Measurements from ENCODE around the gene KISS1R.

The KISS1R gene

GRCh38 chr19:900302-901111 is 16.6 kb upstream of the KISS1R start:
- DNase-seq = no peak

- DNase-seq = no peak
Measured at GRCh38 chr19:901216-902092, 15.7 kb upstream of the KISS1R start.

- no peak for DNase-seq
Measured at GRCh38 chr19:902093-902370, 15.1 kb upstream of the KISS1R start.

GRCh38 chr19:902446-903226 is 14.5 kb upstream of the KISS1R start:
- DNase-seq = no peak

- no peak for DNase-seq
Measured at GRCh38 chr19:903266-903797, 13.8 kb upstream of the KISS1R start.

- no peak for DNase-seq
Measured at GRCh38 chr19:904545-904944, 12.6 kb upstream of the KISS1R start.

GRCh38 chr19:906480-906879 is 10.7 kb upstream of the KISS1R start:
- no peak for DNase-seq

- DNase-seq = no peak
Measured at GRCh38 chr19:907183-907853, 9.8 kb upstream of the KISS1R start.

DNA sequence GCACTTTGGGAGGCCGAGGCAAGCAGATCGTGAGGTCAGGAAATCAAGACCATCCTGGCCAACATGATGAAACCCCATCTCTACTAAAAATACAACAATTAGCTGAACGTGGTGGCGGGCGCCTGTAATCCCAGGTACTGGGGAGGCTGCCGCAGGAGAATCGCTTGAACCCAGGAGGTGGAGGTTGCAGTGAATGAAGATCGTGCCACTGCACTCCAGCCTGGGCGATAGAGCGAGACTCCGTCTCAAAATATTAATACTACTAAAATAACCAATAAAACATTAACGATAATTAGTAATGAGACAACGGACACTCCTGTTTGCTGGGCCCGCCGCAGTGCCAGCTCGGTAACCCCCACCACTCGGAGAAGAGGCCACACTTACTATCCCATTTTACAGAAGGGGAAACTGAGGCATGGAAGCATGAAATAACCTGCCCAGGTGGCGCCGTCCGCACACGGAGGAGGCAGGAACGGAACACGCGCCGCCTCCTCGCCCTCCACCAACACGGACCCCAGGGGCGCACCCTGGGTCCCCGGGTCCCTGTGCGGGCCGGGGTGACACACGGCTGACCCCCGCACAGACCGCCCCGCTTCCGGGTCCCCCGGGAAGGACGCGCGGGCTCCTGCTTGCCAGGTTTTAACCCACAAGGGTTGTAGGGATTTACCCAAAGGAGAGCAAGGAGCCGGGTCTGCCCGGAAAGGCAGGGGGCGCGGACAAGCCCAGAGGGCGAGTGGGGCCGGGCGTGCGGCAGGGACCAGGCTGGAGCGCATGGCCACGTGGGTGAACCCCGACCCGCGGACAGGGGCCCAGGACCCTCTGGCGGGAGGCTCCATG is 5.7 kb upstream of the KISS1R start:
- DNase-seq = no peak

- no peak for DNase-seq
Measured at GRCh38 chr19:912181-913079, 4.7 kb upstream of the KISS1R start.

GRCh38 chr19:913080-913748 is 3.9 kb upstream of the KISS1R start, which contains the start of gene R3HDM4:
TSS of gene R3HDM4 (minus strand) at chr19:913219. CDS start at chr19:913157, 62 bp downstream.
- DNase-seq = peak; percentile 93

- no peak for DNase-seq
Measured at GRCh38 chr19:916645-917322, 349 bp upstream of the KISS1R start.

DNA sequence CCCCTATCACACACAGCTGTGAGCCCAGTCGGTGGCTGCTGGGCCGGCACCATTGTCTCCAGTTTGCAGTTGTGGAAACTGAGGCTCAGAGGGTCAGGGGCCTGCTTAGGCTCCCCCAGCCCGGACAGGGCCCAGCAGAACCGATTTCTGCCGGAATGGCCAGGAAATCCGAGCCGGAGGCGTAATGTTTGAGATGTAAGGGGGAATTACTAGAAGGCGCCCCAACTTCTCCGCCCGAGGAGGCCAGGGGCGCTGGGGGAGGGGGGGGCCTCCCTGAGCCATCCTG is 962 bp downstream of the KISS1R start:
- DNase-seq = no peak

GRCh38 chr19:918481-919198 is 1.5 kb downstream of the KISS1R start:
- DNase-seq = no peak

- DNase-seq = peak; percentile 74
Measured at GRCh38 chr19:919199-920050, 2.3 kb downstream of the KISS1R start.

DNA sequence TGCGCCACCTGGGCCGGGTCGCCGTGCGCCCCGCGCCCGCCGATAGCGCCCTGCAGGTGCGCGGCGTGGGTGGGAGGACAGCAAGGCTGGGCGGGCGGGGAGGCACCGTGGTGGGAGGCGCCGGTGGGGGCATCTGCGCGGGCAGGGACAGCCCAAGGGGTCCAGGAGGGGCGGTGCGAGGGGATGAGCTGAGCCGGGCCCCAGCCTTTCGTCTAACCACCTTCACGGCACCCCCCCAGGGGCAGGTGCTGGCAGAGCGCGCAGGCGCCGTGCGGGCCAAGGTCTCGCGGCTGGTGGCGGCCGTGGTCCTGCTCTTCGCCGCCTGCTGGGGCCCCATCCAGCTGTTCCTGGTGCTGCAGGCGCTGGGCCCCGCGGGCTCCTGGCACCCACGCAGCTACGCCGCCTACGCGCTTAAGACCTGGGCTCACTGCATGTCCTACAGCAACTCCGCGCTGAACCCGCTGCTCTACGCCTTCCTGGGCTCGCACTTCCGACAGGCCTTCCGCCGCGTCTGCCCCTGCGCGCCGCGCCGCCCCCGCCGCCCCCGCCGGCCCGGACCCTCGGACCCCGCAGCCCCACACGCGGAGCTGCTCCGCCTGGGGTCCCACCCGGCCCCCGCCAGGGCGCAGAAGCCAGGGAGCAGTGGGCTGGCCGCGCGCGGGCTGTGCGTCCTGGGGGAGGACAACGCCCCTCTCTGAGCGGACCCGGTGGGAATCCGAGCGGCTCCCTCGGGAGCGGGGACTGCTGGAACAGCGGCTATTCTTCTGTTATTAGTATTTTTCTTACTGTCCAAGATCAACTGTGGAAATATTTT is 3.1 kb downstream of the KISS1R start:
- peak; percentile 82 for DNase-seq

DNA sequence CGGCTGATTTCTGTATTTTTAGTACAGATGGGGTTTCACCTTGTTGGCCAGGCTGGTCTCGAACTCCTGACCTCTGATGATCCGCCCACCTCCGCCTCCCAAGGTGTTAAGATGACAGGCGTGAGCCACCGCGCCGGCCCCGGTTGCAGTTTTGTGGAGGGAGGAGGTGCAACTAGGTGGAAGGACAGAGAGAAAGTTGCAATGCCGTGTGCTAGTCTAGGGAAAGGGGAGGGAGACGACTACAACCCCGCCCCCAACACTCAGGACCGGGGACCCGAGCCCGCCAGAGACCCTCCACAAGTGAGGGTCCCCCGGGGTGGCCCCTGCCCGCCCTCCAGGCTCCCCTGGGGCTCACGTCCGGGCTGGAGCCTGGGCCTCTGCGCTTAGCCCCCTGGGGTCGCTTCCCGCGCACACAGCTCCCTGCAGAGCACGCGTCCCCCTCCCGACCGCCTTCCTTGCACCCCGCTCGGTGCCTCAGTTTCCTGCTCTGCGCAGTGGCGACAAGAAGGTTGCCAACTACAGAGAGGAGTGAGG is 7.5 kb downstream of the KISS1R start:
- DNase-seq = peak; percentile 69

Measured in activated CD8-positive, alpha-beta memory T cell treated with anti-CD3 and anti-CD28 coated beads for 24 hours (primary cell).